HFF-Myc (cell line): ENCODE data around the gene TRIM47.
"Not testable (repeated sequence)": the region's sequence is repeated elsewhere in the genome, so short reads cannot be mapped to it uniquely, and the experiment has no call there.

Experiments used
- DNase-seq: peaks from one replicate; pipeline ENCODE4 v3.0.0-alpha.2; 2011; ENCODE audit warnings: low read depth; ENCODE audit errors: extremely low read depth
- H3K4me3 ChIP-seq: replicated peaks from 2 replicates; pipeline ENCODE4 v1.5.1; 2011; ENCODE audit warnings: low read depth, mild to moderate bottlenecking, control low read depth, low read length
- TF ChIP-seq, protein P1 (sequence below): IDR thresholded peaks from 2 replicates; pipeline ENCODE4 v1.5.1; 2012; ENCODE audit warnings: mild to moderate bottlenecking, low read depth, low read length, control low read depth; ENCODE audit errors: missing control alignments

Gene TRIM47

DNA sequence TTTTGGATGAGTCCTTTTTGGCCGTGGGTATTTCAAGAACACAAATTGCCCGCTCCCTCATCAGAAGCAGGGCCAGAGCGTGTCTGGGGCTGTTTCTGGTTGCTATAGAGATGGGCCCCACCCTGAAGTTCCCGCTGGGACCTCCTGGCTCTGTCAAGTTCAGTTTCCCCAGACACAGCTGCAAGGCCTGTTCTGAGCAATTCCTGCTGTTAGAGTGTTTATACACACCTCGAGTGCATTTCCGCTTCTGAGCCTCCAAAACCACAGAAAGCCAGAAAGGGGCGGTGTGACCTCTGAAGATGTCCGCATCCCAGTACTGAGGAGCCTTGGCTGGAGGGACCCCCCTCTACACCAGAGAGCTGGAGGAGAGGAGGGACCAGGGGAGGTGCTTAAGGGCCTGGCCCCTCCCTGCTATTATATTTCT is 13.9 kb downstream of the TRIM47 start:
- H3K4me3 ChIP-seq: no peak overlapping the region
- TF ChIP-seq, protein P1, sequence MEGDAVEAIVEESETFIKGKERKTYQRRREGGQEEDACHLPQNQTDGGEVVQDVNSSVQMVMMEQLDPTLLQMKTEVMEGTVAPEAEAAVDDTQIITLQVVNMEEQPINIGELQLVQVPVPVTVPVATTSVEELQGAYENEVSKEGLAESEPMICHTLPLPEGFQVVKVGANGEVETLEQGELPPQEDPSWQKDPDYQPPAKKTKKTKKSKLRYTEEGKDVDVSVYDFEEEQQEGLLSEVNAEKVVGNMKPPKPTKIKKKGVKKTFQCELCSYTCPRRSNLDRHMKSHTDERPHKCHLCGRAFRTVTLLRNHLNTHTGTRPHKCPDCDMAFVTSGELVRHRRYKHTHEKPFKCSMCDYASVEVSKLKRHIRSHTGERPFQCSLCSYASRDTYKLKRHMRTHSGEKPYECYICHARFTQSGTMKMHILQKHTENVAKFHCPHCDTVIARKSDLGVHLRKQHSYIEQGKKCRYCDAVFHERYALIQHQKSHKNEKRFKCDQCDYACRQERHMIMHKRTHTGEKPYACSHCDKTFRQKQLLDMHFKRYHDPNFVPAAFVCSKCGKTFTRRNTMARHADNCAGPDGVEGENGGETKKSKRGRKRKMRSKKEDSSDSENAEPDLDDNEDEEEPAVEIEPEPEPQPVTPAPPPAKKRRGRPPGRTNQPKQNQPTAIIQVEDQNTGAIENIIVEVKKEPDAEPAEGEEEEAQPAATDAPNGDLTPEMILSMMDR: no peak
- peak; percentile 89 for DNase-seq

DNA sequence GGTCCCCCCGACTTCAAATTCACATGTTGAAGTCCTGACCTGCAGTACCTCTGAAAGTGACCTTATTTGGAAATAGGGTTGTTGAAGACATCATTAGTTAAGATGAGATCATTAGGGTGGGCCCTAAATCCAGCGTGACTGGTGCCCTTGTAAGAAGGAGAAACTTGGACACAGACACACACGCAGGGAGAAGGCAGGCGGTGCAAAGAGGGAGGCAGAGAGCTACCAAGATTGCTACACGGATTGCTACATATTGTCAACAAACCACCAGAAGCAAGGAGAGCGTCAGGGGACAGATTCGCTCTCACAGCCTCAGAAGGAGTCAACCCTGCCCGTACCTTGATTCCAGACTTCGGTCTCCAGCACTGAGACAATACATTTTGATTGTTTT is 16.5 kb downstream of the TRIM47 start:
- no peak overlapping the region for H3K4me3 ChIP-seq
- TF ChIP-seq, protein P1: no peak
- DNase-seq: no peak

DNA sequence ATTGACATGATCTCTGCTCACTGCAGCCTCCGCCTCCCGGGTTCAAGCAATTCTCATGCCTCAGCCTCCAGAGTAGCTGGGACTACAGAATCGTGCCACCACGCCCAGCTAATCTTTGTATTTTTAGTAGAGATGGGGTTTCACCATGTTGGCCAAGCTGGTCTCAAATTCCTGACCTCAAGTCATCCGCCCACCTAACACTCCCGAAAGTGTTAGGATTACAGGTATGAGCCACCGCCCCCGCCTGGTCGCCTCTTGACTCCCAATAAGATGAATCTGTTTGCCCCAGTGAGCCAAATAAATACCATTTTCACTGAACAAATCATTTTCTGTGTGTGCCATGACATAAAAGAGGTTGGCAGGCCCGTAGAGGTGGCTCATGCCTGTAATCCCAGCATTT is 19.0 kb downstream of the TRIM47 start:
- H3K4me3 ChIP-seq, DNase-seq: not testable (repeated sequence)

DNA sequence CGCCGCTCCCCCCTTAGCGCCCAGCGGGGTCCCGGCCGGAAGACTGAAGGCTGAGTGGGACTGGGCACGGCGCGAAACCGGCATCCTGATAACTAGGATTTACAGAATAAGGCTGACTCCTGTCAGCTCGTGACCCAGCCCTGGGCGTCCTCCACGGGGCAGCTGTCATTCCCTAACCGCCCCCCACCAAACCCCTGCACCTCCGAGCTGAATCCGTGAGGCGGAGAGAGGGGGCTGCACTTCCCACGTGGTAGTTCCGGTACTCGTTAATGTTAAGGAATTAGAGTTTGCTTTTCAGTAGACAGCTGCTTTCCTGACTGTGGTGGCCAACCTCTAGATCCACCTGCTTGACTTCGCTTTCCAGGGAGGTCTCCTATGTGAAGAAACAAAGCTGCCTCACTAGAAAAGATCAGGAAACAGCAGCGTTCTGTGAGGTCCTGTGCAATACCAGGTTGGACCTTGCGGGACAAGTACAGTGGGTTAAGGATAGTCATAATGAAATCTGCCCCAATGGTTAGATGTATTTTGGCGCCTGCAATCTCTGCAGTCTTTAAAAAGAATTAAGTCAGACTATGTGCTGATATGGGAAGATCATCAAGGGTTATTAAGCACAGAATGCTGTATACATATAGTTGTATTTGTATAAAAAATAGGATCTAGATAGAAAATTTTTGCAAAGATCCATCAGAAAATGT is 22.2 kb downstream of the TRIM47 start:
- H3K4me3 ChIP-seq: peak overlapping the region; percentile 88
- TF ChIP-seq, protein P1: no peak
- DNase-seq: no peak

DNA sequence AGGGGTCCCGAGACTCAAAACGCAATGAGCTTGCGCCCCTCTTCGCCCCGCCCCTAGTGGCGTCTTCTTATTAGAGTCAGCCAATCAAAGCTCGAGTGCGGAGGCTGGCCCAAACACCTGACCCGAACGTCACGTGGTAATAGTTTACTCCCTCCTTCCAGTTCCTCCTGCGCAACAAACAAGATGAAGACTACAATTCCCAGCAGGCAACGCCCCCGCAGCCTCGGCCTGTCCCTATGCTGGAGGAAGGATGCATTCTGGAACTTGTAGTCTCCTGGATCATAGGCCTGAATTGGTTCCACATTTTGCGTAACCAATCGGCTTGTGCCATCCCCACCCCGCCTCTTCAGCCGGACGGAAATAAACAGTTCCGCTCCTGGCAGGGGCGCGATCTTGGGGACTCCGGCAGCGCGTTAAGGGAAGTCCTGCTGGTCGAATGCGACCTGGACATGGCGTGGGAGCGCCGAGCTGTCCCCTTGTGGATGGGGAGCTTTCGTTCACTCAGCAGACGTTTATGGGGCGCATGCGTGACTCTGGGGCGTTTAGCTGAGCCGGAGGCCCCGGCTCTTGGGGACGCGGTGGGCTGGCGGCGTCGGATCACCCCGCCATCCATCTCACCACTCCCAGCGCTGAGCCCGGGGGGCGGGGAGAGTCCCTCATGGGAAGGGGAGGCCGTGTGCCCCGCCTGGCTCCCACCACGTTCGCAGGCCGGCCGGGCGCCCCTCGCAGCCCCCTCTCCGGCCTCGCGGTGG is 22.9 kb downstream of the TRIM47 start, which contains the start of gene WBP2:
Gene WBP2, minus strand, starts transcription at position 26 of the 752 bp plus-strand sequence. CDS start 38 bp downstream, outside the sequence.
- TF ChIP-seq, protein P1: peak; percentile 49
- peak; percentile 100 for DNase-seq
- peak within 1 kb of the TSS; percentile 88 for H3K4me3 ChIP-seq

DNA sequence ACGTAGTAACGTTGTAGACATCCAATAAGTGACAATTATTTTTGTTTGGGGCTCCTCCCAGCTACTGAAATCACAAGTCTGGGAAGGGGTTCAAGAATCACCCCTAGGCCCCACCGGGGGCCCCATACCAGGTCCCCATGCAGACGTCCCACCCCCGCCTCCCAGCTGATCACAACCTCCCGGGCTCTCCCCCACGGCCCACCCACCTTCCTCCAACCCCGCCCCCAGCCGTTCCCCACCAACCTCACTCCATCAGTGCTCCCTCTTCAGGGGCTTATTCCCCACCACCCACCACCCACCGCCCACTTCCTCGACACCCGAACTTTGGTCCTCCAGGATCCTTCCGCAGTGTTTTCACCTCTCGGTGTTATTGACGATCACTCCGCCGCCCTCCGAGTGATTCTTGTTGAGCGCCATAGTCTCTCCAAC is 23.5 kb downstream of the TRIM47 start:
- DNase-seq: no peak
- TF ChIP-seq, protein P1: no peak
- peak overlapping the region; percentile 88 for H3K4me3 ChIP-seq

DNA sequence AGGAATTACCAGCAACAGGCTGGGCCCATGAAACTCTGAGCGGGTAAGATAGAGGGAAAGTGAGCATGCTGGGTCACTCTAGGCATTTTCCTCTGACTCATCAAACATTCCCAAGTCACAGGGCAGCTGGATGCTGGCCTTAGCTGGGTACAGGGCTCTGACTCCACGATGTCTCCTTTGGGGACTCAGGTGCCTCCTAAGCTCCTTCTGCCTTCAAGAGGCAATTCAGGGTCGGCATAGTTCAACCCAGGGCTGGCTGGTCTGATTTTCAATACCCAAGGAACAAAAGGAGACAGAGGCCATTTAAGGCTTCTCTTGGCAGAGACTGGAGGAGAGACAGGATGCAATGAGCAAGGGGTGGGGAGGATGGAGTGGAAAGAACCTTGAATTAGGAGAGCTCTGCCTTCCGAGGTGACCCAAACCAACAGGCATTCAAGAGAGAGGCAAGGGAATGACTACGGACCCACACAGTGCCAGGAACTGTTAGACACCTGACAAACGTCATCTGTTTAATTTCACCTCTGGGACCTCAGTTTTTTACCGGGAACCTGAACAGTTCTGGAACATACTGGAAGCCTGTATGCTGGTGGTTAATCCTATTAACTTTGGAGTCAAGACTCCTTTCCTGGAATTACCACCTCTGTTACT is 24.2 kb downstream of the TRIM47 start:
- no peak for DNase-seq
- peak overlapping the region; percentile 88 for H3K4me3 ChIP-seq
- TF ChIP-seq, protein P1: no peak
